Left colon (tissue), 2 donors: ENCODE measurements around the gene MAOB. TPM values are rescaled to one million over a fixed set of nuclear protein-coding genes. Genes with fewer than 3 reads are reported as not detected.
A peak's percentile ranks its signal among the peaks of the same experiment; 100 is the strongest.

Experiments
- ATAC-seq: fragments of 200-7000 bp; cut with Tn5 transposase; one replicate; pipeline ENCODE4 v1.9.1; 2020; ENCODE audit warnings: mild to moderate bottlenecking, moderate library complexity
- DNase-seq, 2 donors: peaks; one replicate each; pipeline ENCODE4 v3.0.0-alpha.2; 2020
- intact Hi-C, 2 donors: fragments of 100-400 bp; cut with DNase I in 1 of 2; cut with micrococcal nuclease in 1 of 2; formaldehyde crosslinking; loops; one replicate each; pipeline versions ENCODE4 v1.11.2 to v1.14.0; 2022; cut with DNase I, micrococcal nuclease
- total RNA-seq, 2 donors: library from RNA; stranded (reverse); fragmentation: NEBNext Ultra II Directional; extraction: Animal tissue kit (Norgen Biotek cat#: 25700); gene quantifications; one replicate each; pipeline ENCODE4 v1.2.1, GENCODE V29; 2021
- donor health status: DM: no; HTN: no; CAD: no.
- donor health status: DM: yes; HTN: yes; CAD: no.

The MAOB gene
- total RNA-seq, 2 donors from 2014 or later = 3.6 to 12.3 TPM

DNA sequence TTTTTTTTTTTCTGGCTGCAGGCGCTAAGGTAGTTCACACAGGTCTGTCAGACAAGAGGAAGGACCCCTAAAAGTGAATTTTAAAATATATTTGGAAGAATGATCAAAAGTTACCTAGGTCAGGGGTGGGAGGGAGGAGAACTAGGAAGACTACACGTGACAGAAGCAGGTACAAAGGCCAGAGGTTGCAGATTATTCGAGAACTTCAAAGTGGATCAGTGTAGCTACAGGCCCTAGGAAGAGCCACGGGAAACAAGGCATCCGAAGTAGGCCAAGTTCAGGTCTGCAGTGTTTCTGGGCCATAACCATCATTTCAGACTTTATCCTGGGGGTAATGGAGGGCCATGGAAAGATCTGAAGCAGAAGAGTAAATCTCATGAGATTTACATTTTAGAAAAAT lies 16.5 kb downstream of the MAOB start:
- no peak for ATAC-seq
- DNase-seq = no peak
- intact Hi-C loops = no loop called here

DNA sequence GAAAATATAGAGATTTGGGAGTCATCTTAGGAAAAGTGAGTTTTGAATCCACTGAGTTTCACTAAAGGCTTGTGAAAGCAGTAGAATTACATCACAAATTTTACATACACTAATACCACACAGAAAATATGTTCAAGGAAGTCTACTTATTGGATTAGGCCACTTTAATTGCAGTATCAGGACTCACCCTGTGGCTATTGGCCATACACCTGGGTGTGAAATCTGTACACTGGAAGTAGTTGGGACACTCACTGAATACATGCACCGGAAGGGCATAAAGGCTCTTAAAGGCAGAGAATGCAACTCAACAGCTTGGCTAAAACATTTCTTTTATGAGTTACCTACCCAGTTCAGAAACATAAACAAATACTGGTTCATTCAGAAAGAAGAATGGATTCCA lies 19.8 kb downstream of the MAOB start:
- intact Hi-C loops = no loop called here
- no peak for ATAC-seq
- DNase-seq = no peak

DNA sequence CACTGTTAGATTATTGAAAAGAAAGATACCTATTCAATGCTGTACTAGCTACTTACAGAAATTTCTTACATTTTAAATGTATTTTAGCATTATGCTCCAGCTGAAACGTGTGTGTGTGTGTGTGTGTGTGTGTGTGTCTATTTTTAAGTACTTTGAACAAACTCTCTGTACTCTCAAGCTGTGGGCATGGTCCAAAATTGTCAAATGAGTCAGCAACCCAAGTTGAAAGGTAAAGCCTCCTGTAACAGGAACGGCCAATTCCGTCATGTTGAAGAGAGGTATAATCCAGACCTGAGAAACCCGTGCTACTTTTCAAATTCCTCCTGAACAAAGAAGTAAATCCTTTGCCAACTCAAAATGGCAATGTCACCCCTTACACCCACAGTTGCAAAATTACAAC lies 20.5 kb downstream of the MAOB start:
- DNase-seq (no peak), ATAC-seq (no peak)
- intact Hi-C loops = no loop called here

DNA sequence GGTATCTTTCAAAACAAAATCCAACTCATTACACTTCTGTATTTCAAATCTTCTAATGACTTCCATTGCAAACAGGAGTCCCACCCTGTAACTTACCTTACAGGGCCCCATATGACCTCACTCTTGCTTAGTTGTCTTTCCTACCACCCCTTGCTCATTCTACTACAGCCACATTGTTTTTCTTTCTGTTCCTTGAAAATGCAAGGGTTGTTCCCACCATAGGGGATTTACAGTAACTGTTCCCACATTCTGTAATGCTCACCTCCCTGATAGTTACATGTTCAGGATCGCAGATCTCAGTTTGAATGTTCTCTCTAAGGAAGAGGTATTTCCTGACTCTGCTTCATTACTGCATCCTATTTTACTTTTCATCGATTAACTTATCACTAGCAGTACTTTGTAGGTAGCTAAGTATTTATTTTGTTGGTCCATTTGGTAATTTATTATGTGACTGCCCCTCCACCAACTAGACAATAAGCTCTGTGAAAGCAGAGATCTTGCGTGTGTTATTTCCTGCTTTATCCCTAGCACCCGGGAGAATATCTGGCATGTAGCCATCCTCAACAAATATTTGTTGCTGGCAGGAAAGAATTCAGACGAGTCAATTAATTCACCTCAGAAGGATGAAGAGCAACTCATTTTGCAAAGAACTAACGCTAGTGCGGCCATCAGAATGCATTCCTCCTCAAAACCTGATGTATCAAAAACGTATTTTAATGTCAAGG lies 21.4 kb downstream of the MAOB start:
- no peak for ATAC-seq
- intact Hi-C loops = no loop called here
- no peak for DNase-seq

DNA sequence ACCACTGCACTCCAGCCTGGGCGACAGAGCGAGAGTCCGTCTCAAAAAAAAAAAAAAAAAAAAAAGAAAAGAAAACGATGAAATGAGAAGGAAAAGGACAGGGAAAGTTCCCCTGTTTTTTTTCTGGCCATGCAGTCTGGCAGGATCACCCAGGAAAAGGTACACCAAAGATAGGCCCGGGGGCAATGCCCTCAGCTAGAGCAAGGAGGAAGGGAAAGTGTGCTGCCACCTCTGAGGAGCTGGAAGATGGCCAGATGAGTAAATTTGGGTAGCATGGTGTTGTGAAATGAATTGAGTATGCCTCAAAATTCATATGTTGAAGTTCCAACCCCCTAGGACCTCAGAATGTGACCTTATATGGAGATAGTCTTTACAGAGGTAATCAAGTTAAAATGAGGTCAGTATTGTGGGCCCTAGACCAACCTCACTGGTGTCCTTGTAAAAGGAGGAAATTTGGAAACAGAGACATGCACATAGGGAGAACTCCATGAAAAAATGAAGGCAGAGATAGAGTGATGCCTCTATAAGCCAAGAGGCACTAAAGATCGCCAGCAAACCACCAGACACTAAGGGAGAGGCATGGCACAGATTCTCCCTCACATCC lies 28.9 kb downstream of the MAOB start:
- DNase-seq = no peak

DNA sequence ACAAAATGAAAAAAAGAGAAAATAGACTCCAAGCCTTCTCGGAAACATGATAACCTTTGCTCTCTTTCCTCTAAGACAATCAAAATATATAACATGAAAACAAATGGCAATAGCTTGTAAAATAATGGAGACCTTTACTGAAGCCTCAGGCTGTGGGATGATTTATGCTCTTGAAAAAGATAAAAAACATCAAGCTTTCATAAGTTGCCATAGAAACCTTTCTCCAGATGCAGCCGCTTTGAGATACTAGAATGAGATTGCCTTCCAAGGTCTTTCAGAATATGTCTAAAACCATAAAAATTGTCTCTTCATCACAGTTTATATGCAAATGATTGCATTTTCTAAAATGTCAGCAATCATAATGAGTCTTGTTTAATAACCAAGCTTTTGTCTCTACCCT lies 31.6 kb downstream of the MAOB start:
- intact Hi-C loops = no loop called here
- ATAC-seq (no peak), DNase-seq (no peak)

More for the DNA sequence above, 28.9 kb downstream of the MAOB start:
- intact Hi-C loops = no loop called here
- no peak for ATAC-seq

DNA sequence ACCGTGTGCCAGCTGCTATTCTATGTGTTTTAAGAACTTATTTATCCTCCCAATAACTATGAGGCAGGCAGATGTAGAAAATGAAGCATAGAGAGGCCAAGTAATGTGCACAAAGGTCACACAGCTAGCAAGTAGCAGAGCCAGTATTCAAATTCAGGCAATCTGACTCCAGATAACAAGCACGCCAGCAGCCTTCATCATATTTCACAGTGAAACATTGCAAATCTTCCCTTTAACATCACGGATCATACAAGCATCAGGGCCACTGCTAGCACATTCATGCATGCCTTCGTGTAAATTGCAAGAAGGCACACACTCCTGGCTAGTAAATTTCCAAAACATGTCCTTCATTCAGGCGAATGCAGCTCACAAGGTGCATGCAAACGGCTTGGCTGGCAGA lies 33.1 kb downstream of the MAOB start:
- ATAC-seq (no peak), DNase-seq (no peak)
- intact Hi-C loops = no loop called here

DNA sequence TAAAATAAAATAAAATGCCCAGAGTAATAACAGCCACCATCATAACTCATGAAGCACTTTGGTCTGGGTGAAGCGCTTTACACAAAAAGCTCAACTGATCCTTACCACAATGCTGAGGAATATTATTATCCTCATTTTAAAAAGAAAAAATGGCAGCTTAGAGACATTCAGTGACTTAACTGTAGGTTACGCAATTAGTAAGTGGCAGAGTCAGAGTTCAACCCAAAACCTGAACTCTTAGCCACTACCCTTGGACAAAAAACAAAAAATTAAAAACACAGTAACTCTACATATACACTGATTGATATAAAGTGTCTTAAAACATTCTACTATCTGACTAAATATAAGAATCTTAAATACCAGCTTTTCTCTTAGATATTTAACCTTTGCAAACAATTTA lies 34.9 kb downstream of the MAOB start:
- DNase-seq (no peak), ATAC-seq (no peak)
- intact Hi-C loops = no loop called here

DNA sequence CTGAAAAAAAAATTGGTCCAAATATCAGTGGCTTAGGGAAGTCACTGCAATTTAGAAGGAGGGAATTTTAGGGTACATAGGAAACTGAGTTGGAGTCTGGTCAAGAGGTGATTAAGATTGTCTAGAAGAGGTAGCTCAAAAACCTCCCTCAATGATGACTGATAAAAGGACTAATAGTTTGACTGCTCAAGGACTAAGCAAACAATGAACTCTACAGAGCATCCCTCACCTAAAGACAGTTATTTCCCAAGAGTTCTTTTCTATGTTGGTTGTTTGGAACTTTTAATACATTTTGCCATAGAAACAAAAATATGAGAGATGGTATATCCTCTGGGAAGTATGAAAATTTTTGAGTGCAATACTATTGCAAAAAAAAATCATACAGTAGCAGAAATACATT lies 35.7 kb downstream of the MAOB start:
- DNase-seq = no peak
- ATAC-seq = no peak
- intact Hi-C loops = no loop called here

DNA sequence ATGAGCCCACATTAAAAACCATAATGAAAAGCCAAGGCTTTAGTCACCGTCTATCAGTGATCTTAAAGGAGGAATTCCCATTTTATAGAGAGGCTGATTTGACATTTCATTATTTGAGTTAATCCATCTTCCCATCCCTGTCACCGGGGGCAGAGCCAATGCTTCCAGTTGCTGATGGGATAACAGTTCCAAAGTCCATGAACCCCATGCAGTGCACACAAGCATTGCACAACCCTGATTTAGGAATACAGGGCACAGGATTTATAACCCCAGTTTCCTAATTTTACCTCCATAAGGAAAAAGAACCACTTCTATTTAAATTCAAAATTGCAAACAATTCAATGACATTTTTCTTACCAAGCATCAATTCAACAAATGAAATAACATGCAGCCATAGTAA lies 36.5 kb downstream of the MAOB start:
- intact Hi-C loops = no loop called here
- no peak for ATAC-seq
- no peak for DNase-seq

DNA sequence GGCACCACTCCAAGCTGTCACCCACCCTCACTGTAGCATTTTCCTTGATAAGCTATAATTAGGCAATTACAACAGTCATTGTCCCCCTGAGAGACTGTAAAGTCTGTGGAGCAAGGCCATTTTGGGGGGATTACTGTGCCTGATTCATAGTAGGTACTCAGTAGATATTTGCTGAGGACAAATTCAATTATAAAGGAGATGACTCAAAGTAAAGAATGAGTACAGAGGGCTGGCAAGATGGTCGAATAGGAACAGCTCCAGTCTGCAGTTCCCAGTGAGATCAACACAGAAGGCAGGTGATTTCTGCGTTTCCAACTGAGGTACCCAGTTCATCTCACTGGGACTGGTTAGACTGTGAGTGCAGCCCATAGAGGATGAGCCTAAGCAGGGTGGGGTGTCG lies 42.0 kb downstream of the MAOB start:
- DNase-seq = no peak
- ATAC-seq = no peak
- intact Hi-C loops = no loop called here

DNA sequence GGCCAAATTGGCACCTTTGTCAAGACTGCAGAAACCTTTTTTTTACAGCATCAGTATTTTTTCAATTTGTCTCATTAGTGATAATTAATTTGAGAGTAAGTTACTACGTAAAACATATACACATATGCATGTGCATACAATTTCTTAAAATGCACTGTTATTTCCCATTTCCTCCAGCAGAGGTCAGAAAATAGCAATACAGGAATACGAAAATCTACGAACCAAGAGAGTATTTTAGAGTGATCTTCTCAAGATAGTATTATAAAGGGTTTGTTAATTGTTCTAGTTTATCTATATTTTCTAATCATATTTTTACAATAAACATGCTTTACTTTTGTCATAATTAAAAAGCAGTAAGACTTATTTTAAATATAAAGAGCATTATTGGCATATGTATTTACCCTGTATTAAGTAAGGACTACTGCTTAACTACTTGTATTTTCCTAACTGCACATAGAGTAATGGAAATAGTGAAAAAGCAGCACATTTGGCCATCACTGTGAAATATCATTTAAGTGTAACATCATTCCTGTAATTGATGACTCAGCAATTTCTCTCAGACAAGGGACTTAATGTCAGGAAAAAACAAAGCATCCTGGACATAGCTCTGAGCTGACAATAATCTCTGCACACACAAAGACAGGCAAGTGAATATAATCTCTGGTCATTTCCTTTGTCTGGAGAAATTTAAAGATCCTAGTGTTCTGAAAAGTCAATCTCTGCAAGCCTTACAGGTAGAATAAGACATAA lies 45.6 kb downstream of the MAOB start:
- no peak for DNase-seq

DNA sequence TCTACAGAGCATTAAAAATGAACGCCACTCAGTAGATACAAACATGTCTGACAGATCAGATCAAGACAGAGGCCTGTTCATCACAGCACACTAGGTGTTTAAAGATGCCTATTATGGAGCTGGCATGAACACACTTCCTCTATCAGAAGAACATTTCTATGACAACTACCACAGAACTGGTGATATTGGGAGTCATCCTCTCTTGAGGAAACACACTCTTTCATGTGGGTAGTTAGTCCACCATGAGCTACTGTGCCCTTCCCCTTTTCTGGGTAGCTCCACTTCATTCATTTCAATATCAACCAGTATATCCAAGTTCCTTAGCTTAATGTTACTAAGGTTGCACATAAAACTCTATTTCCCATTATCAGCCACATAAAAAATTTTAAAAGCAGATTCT lies 46.7 kb downstream of the MAOB start:
- intact Hi-C loops = no loop called here
- DNase-seq (no peak), ATAC-seq (no peak)

More for the DNA sequence above, 45.6 kb downstream of the MAOB start:
- no peak for ATAC-seq
- intact Hi-C loops = no loop called here

DNA sequence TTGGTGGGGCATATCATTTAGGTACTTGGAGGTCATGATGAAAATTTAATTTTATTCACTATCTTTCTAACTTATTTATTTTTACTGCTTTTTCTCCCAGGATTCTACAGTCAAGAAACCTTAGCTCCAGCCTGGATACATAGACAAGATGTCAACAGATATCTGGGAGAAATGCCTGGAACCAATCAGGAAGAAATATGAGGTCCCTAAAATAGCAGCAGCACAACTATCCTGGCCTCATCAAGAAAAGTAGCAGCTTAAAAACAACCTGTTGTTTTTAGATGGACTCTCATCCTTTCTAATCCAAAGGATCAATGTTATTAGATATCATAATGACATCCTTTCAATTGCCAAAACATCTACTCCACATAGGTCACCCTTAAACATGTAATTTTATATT lies 54.5 kb downstream of the MAOB start:
- DNase-seq (no peak), ATAC-seq (no peak)
- intact Hi-C loops = no loop called here

DNA sequence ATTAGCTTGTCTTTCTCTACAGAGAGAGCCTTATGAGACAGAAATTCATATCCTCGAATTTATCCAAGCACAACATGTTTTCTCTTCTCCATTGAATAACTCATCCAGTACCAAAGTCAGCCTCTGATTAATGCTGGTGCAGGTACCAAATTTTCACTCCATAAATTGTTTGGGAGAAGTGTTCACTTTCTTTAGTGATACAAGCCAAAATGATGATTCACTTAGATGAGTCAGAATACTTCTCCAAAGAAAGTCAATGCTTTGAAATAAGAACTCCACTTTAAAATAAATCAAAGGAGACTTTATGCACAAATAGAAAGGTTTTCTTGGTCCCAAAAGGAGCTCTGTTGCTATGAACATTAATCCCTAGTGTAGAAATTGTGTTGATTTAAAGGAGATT lies 60.2 kb downstream of the MAOB start:
- no peak for ATAC-seq
- DNase-seq = no peak
- intact Hi-C loops = no loop called here

DNA sequence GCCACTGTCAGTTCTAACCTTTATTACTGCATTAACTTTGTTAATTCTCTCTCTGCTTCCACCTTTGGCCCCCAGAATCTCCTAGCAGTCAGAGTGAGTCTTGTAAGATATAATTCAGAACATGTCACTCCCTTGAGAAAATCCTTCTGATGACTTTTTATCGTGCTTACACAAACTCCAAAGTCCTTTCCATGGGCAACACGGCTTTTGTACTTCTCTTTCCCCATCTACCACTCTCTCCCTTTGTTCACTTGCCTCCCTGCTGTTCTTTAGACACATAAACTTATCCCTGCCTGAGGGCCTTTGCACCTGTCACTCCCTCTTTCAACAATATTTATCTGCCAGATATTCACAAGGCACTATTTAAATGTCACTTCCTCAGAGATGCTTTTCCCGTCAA lies 64.8 kb downstream of the MAOB start:
- DNase-seq = peak in 1 of 2 donors; percentile 9
- intact Hi-C loops = no loop called here
- ATAC-seq = peak; percentile 84

DNA sequence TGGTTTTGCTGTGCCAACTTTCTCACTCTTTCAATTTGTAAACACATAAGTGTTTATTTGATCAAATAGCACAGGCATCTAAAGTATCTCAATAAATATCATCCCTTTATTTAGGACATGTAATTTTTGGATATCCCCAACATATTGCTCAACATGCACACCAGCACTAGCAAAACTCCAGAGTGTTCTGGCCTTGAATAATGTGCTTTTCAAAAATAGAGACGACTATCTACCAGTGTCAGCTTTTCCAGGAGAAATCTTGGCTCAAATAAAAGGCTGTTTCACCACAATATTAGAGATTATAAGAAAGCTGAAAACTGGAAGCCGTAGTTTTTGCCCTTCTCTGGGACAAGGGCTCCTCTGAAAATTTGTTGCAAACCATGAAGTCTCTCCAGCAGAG lies 67.0 kb downstream of the MAOB start:
- DNase-seq (no peak), ATAC-seq (no peak)
- intact Hi-C loops = no loop called here

DNA sequence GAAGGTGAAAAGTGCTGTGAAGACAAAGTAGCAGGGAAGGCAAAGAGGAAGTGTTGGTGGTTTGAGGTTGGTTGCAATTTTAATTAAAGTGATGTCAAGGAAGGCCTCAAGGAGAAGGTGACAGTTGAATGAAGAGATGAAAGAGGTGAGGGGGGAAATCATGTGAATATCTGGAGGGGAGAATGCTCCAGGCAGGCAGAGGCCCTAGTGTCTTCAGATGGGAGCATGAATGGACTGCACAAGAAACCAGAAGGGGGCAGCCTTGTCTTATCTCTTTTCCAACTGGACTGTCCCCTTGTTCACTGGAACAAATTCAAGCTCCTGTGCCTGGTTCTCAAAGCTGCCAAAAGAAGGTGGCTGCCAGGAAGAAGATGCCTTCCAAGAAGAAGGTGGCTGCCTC lies 68.4 kb downstream of the MAOB start:
- no peak for ATAC-seq
- DNase-seq = peak in 1 of 2 donors; percentile 8
- intact Hi-C loops = no loop called here

DNA sequence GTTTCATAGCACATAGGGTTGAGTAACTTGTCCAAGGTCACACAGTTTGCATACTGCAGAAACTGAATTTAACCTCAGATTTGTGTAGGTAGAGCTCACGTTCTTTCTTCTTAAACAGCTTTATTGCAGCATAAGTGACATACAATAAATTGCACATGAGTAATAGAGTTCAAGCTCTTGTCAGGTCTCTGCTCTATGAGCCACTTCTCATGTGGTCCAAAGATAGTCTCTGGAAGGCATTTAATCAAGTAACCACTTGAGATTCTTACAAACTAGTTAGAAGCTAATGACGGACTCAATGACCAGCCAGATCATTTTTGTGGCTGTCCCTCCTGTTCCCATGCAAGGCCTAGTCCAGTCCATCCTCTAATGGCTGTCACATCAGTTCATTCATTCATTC lies 68.9 kb downstream of the MAOB start:
- DNase-seq (no peak), ATAC-seq (peak; percentile 21)
- intact Hi-C loops = no loop called here

DNA sequence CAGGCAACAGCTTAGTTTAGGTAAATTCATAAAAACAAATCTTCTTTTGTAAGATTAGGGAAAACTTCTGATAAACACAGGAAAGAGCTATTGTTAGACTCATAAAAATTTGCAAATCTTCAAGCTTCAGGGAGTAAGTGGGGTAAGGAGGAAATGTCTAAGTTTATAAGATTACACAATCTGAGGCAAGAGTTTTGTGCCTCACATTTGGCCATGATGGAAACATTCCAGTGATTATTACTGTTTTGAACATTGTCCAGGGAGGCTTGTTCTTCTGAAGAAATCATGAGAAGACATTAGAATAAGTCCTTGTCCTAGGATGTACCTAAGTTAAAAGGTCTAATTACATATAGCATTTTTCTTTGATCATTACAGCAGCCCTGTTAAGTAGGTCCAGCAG lies 72.8 kb downstream of the MAOB start:
- ATAC-seq (no peak), DNase-seq (no peak)
- intact Hi-C loops = no loop called here
